NCI-H128 (cell line): ENCODE measurements around the gene C1QL1.

Experiments
- DNase-seq: peaks from one replicate; lab custom pipeline; 2025; ENCODE audit not compliant: unreplicated experiment; lab: John Stamatoyannopoulos, UW

The C1QL1 gene

DNA sequence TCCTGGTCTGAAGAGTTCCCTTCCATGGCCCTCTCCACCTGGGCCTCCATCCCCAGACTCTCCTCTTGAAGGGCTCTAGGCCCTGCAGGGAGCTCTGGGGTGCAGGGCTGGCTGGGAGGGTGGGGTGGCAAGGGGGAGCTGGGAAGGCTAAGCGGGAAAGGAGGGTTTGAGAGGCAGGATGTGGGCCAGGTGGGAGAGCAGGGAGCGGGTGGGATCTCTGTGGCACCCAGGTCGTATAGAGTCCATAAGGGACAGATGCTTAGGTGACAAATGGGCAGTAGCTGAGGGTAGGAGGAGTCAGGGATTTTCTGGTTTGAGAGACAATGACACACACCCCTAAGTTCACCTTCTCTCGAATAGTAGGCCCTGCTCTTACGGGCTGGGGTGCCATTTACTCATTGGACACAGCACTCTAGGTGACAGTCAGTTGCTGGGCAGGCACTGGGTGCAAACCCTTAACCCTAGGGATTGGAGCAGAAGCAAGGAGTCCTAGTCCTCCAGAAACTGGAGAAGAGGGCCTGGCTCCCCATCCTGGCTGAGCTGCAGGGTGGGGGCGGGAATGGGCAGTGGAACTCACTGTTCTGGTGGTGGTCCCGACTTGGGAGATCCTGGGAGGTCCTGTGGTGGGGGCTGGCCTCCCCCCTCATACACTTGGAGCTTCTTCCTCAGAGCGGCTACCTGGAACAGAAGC lies 35.9 kb downstream of the C1QL1 start:
- DNase-seq: no peak

GRCh38 chr17:44931376-44931775 lies 36.7 kb downstream of the C1QL1 start:
- DNase-seq: no peak

DNA sequence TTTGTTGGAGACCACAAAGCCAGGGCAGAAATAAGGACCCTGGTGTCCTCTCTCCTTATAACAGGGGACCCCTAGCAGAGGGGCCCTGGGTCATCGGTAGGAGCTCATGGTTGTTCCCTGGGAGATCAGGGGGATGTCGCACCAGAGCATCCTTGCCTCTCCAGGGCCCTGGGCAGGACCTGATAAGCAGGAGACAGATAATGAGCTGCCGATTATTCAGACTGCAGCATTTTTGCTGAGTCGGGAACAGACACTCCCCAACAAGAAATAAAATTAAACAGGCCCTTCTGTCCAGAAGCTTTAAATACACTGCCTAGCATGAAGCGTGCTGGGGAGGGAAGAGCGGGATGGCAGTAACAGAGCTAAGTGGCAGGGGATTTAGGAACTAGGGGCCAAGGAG lies 37.4 kb downstream of the C1QL1 start:
- DNase-seq: no peak

- no peak for DNase-seq
Measured at GRCh38 chr17:44928950-44929720, 39.0 kb downstream of the C1QL1 start.

GRCh38 chr17:44928136-44928535 lies 40.0 kb downstream of the C1QL1 start:
- no peak for DNase-seq

DNA sequence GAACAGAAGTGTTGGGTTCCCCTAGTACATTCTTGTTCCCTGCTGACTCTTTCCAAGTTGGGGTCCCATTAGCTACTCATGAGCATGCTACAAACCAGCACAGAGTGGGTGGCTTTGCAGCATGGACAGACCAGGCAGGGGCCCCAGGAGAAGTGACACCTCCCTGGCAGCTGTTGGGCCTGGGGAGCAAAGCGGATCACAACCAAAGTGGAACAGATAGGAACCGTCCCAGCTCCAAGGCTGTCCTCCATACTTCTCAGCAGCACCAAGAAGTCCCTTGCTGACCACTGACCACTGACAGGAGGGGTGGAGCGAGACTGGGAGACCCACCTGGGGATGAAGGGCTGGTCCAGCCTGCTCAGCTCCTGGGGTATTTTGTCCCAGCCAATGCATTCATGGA lies 40.4 kb downstream of the C1QL1 start:
- DNase-seq: no peak

DNA sequence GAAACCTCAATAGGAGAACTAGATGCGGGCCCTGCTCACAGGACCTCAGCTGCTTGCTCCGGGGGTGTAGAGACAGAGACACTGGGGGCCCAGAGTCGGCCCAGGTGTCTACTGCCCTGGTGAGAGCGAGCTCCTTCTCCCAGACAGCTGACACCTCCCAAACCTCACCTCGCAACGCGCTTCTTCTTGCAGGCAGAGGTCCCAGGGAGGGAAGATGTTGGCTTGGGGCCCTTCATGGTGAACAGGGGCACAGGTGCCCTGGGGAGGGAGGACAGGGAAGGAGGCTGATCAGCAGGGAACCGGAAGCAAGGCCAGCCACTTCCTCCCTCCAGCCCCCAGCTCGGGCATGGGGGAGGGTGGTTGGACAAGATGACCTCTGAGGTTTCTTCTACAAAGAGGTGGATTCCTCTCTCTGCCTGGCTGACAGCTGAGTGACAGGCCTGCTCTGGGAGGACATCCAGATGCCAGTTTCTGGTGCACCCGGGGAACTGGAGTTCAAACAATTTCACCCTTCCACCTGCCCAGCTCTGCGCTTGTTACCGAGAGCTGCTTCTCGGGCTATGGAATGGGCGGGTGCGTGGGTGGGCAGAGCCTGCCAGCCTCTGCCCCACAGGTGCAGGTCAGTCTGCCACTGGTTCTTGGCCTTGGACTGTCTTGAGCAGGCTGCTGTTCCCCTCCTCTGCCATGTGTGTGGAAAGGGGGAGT lies 41.1 kb downstream of the C1QL1 start:
- no peak for DNase-seq

DNA sequence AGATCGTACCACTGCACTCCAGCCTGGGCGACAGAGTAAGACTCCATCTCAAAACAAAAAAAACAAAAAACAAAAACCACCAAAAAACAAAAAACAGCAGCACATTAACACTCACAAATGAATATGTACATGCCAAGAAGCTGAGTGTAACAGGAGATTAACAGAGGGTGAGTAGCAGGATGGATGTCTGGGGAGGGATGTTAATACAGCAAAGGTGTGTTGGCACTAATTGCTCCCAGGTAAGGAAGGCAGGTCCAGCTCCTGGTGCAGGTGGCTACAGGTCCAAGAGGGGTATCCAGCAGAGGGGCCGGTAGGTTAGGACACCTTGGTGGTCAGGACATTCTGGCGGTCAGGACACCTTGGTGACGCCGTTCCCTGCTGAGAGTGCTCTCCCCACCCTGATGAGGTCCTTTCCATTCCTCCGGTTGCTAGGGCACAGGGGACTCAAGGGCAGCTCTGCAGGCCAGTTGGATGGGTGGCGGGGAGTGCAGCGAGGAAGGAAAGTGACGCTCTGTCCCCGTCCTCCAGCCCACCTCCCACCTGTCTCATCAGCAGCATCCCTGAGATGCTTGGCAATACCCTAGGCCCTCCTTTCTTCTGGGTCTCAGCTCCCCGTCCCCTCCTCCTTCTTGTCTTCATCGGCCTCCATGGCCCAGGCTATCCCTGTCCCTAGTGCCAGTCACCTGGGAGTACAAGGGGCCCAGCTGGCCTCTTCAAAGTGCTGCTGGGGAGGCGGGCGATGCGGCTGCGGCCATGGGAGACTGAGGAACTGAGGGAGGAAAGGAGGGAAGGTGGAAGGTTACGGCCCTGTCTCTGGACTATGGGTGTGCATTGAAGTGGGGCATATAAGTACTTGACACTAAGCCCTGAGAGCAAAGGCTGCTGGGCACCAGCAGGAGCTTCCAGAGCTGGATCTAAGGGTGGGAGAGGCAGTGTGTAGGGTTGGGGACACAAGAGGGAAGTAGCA lies 42.1 kb downstream of the C1QL1 start:
- DNase-seq: no peak

DNA sequence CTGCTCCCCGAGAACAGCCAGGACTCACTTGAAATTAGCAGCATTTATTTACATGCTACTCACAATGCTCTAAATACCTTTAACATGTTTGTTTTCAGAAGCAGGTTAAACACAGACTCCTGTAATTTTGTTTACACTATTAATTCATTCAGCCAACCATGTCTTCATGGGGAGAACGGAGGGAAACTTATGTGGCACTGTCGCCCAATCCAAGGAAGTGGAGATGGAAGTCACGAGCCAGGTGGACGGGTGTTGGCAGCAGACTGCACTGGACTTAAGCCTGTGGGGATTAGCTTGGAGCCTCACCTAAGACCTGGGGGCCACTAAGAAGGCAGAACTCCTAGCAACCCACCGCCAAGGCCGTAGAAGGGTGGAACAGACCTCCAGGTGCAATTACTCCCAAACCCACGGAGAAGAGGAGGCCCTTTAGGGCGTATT lies 44.0 kb downstream of the C1QL1 start:
- DNase-seq: no peak

DNA sequence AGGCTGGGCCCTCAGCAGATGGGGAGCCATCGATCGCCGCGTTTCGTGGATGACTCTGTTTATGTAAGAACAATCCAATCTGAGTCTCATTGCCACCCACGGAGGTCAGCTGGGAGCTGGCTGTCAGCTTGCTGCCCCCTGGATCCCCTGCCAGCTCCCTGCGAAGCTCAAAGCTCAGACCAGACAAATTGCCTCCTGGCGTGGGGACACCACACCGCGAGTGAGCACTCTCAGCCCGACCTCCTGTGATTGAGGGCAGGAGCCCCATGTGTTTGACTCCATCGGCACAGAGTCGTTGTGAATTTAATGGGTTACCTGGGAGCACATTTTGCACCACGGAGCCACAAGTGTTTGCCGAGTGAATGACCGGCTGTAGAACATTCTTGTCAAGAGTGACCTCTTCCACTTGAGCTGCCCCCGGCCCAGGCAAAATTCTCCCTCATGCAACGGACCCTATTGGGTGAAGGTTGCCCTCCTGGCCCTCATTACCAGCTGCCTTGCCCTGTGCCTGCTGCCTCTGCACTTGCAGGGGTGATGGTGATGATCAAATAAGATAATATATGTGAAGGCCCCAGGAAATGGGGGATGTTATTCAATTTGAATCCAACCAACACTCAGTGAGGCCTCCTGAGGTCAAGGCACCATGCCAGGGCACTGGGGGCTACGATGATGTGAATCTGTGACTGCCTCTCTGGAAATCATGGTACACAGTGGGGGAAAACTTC lies 45.2 kb downstream of the C1QL1 start:
- DNase-seq: no peak

GRCh38 chr17:44922136-44922535 lies 46.0 kb downstream of the C1QL1 start:
- no peak for DNase-seq

GRCh38 chr17:44921122-44921882 lies 46.8 kb downstream of the C1QL1 start:
- DNase-seq: no peak

DNA sequence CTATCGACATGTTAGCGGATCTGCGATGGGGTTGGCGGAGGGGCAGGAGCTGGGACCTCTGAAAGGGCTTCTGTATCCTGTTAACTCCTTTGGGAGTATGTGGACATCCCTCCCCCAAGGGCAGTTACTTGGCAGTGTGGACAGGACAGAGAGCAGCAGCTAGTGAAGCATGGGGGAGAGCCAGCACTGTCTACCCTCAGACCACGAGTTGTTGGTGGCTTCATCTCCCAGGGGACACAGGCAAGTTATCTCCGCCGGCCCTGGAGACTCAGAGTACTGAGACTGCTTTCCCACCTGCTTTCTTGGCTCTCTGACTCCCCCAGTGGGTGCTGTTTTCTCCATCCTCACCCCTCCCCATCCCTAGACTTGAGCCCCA lies 47.5 kb downstream of the C1QL1 start:
- no peak for DNase-seq

DNA sequence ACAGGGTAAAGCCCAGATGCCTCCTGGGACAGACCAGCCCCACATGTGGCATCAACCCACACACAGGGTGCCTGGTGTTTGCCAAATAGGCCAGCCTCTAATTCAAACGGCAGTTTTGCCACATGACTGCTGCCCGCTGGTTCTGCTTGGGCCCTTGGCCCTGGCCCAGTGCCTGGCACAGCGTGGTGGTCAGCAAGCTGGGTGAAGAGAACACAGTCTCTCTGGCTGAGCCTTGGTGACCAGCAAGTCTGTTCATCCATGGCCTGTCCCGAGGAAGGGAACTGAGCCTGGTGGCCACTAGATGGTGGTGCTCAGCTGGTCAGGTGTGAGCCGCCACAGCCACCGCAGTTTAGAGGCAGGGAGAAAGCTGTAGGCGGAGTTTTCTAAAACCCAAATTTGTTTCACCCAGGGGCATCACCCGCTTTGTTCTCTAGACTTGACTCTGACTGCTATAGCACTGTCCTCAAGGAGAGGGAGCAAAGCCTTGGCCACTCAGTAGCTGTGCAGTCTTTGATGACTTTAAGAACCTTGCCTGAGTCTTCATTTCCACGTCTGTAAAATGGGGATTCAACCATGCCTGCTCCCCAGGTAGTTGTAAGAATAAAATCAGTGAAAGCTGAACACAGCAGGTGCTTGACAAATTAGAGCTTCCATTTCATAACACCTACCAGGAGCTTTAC lies 48.1 kb downstream of the C1QL1 start:
- peak; percentile 19 for DNase-seq

DNA sequence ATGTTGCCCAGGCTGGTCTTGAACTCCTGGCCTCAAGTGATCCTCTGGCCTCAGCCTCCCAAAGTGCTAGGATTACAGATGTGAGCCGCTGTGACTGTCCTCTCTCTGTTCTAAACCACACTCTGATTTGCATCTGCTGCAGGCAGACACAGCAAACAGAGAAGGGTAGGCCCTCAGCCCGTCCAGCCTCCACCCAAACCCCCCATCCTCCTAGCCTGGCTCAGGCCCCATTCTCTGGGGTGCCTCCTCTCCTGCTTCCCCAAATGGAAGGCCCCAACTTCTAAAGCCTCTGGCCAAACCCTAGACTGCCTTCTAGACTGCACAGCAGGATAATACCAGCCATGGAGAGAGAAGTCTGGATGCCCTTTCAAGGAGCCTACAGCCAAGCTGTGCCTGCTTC lies 48.7 kb downstream of the C1QL1 start:
- DNase-seq: no peak

- no peak for DNase-seq
Measured at GRCh38 chr17:44918006-44918405, 50.1 kb downstream of the C1QL1 start.

DNA sequence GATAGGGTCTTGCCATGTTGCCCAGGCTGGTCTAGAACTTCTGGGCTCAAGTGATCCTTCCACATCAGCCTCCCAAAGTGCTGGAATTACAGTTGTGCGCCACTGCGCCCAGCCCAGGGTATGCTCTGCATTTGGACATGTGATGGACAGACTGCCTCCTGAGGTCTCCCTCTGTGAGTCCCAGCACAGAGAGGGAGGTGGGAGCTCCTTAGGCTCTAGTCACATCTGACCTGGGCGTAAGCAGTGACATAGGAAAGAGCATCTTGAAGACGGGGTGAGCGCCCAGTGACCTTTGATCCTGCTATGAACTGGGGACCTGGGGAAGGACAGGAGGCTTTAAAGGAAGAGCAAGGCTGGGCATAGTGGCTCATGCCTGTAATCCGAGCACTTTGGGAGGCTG lies 50.6 kb downstream of the C1QL1 start:
- DNase-seq: no peak

- DNase-seq: no peak
Measured at GRCh38 chr17:44916781-44917241, 51.3 kb downstream of the C1QL1 start.
